HEK293 (cell line): Measurements from ENCODE around the gene TNIK.

Experiments used
- CTCF ChIA-PET: fragments of 350-600 bp; formaldehyde crosslinking; extraction: SDS; loops from one replicate; lab custom pipeline; 2021; ENCODE audit warnings: antibody characterized with exemption; lab: Yijun Ruan, JAX
- POLR2A ChIA-PET: fragments of 300-600 bp; formaldehyde crosslinking; extraction: SDS; loops from one replicate; lab custom pipeline; 2020; ENCODE audit warnings: antibody characterized with exemption, inconsistent platforms; lab: Yijun Ruan, JAX
- H3K27ac ChIP-seq: fragments of 200-500 bp; sonication (Bioruptor generic); 2 replicates; pipeline ENCODE4 v1.5.1; 2014; ENCODE audit warnings: low read depth, low read length, control low read depth, inconsistent platforms; ENCODE audit errors: extremely low read depth
- H3K36me3 ChIP-seq, 2 experiments: fragments of 200-500 bp in 1 of 2; sonication (Bioruptor generic) in 1 of 2; 1 replicate in 1 of 2; 2 replicates in 1 of 2; pipeline ENCODE4 v1.5.1; 2014 to 2017; ENCODE audit warnings: inconsistent platforms in 2 of 2, low read length in 2 of 2; ENCODE audit not compliant: control insufficient read depth in 2 of 2, insufficient read depth in 1 of 2
- H3K4me1 ChIP-seq: fragments of 200-500 bp; sonication (Bioruptor generic); 2 replicates; pipeline ENCODE4 v1.5.1; 2014; ENCODE audit warnings: mild to moderate bottlenecking, low read length, inconsistent platforms; ENCODE audit not compliant: control insufficient read depth, insufficient read depth
- H3K4me3 ChIP-seq: 2 replicates; pipeline ENCODE4 v1.5.1; 2011; ENCODE audit warnings: low read depth, mild to moderate bottlenecking, control low read depth, low read length, moderate library complexity
- H3K9me3 ChIP-seq: fragments of 200-500 bp; sonication (Bioruptor generic); 2 replicates; pipeline ENCODE4 v1.5.1; 2014; ENCODE audit warnings: low read depth, low read length, inconsistent platforms; ENCODE audit not compliant: control insufficient read depth, insufficient read depth
- FEZF1 ChIP-seq: fragments of 450-650 bp; formaldehyde crosslinking; IDR thresholded peaks from 2 replicates; pipeline ENCODE4 v1.5.1; 2016; ENCODE audit warnings: missing biosample characterization, missing genetic modification characterization
- KLF10 ChIP-seq: fragments of 450-650 bp; IDR thresholded peaks from 2 replicates; pipeline ENCODE4 v1.5.1; 2018; ENCODE audit warnings: missing biosample characterization, mild to moderate bottlenecking, missing genetic modification characterization
- REPIN1 ChIP-seq: fragments of 450-650 bp; formaldehyde crosslinking; IDR thresholded peaks from 2 replicates; pipeline ENCODE4 v1.5.1; 2017; ENCODE audit warnings: missing biosample characterization, missing genetic modification characterization, low read depth
- ZNF132 ChIP-seq: fragments of 450-650 bp; formaldehyde crosslinking; IDR thresholded peaks from 2 replicates; pipeline ENCODE4 v1.5.1; 2017; ENCODE audit warnings: missing biosample characterization, missing genetic modification characterization, borderline replicate concordance
- ZNF140 ChIP-seq: fragments of 450-650 bp; formaldehyde crosslinking; IDR thresholded peaks from 2 replicates; pipeline ENCODE4 v1.5.1; 2016; ENCODE audit warnings: missing biosample characterization, missing genetic modification characterization
- ZNF184 ChIP-seq: fragments of 450-650 bp; IDR thresholded peaks from 2 replicates; pipeline ENCODE4 v1.5.1; 2018; ENCODE audit warnings: missing biosample characterization, mild to moderate bottlenecking, missing genetic modification characterization
- ZNF221 ChIP-seq: fragments of 450-650 bp; formaldehyde crosslinking; IDR thresholded peaks from 2 replicates; pipeline ENCODE4 v1.5.1; 2017; ENCODE audit warnings: missing biosample characterization, missing genetic modification characterization, borderline replicate concordance
- ZNF266 ChIP-seq: fragments of 450-650 bp; formaldehyde crosslinking; IDR thresholded peaks from 2 replicates; pipeline ENCODE4 v1.5.1; 2016; ENCODE audit warnings: missing biosample characterization, missing genetic modification characterization, low read depth
- ZNF302 ChIP-seq: fragments of 450-650 bp; formaldehyde crosslinking; IDR thresholded peaks from 2 replicates; pipeline ENCODE4 v1.5.1; 2016; ENCODE audit warnings: missing biosample characterization, missing genetic modification characterization, low read depth
- ZNF366 ChIP-seq: fragments of 450-650 bp; formaldehyde crosslinking; conservative IDR thresholded peaks from 2 replicates; pipeline ENCODE4 v1.5.1; 2016; ENCODE audit warnings: missing biosample characterization, missing genetic modification characterization
- ZNF391 ChIP-seq: fragments of 450-650 bp; formaldehyde crosslinking; IDR thresholded peaks from 2 replicates; pipeline ENCODE4 v1.5.1; 2016; ENCODE audit warnings: low read depth, missing biosample characterization, missing genetic modification characterization, borderline replicate concordance
- ZNF404 ChIP-seq: fragments of 450-650 bp; formaldehyde crosslinking; IDR thresholded peaks from 2 replicates; pipeline ENCODE4 v1.5.1; 2017; ENCODE audit warnings: missing biosample characterization, missing genetic modification characterization
- ZNF510 ChIP-seq: fragments of 450-650 bp; formaldehyde crosslinking; IDR thresholded peaks from 2 replicates; pipeline ENCODE4 v1.5.1; 2018; ENCODE audit warnings: mild to moderate bottlenecking, missing genetic modification characterization, missing biosample characterization; ENCODE audit not compliant: insufficient replicate concordance
- ZNF544 ChIP-seq: fragments of 450-650 bp; formaldehyde crosslinking; IDR thresholded peaks from 2 replicates; pipeline ENCODE4 v1.5.0; 2017; ENCODE audit warnings: missing biosample characterization, missing genetic modification characterization
- ZNF571 ChIP-seq: fragments of 450-650 bp; formaldehyde crosslinking; IDR thresholded peaks from 2 replicates; pipeline ENCODE4 v1.5.0; 2017; ENCODE audit warnings: missing biosample characterization, missing genetic modification characterization
- ZNF624 ChIP-seq: fragments of 450-650 bp; formaldehyde crosslinking; IDR thresholded peaks from 2 replicates; pipeline ENCODE4 v1.5.1; 2017; ENCODE audit warnings: missing biosample characterization, missing genetic modification characterization
- ZNF660 ChIP-seq: fragments of 450-650 bp; IDR thresholded peaks from 2 replicates; pipeline ENCODE4 v1.5.1; 2018; ENCODE audit warnings: missing biosample characterization, mild to moderate bottlenecking, missing genetic modification characterization
- ZNF785 ChIP-seq: fragments of 450-650 bp; formaldehyde crosslinking; IDR thresholded peaks from 2 replicates; pipeline ENCODE4 v1.5.1; 2016; ENCODE audit warnings: missing biosample characterization, missing genetic modification characterization
- ZSCAN23 ChIP-seq: fragments of 450-650 bp; formaldehyde crosslinking; IDR thresholded peaks from 2 replicates; pipeline ENCODE4 v1.5.1; 2016; ENCODE audit warnings: missing biosample characterization, missing genetic modification characterization
- ZXDB ChIP-seq: fragments of 450-650 bp; formaldehyde crosslinking; IDR thresholded peaks from 2 replicates; pipeline ENCODE4 v1.5.1; 2016; ENCODE audit warnings: missing biosample characterization, missing genetic modification characterization
- TF ChIP-seq, protein P1 (sequence below): fragments of 450-650 bp; formaldehyde crosslinking; IDR thresholded peaks from 2 replicates; pipeline ENCODE4 v1.5.1; 2016; ENCODE audit warnings: missing biosample characterization, missing genetic modification characterization
- TF ChIP-seq, protein P2 (sequence below): fragments of 450-650 bp; formaldehyde crosslinking; conservative IDR thresholded peaks from 2 replicates; pipeline ENCODE4 v1.5.1; 2016; ENCODE audit warnings: low read depth, missing biosample characterization, missing genetic modification characterization
- TF ChIP-seq, protein P3 (sequence below): fragments of 450-650 bp; formaldehyde crosslinking; IDR thresholded peaks from 2 replicates; pipeline ENCODE4 v1.5.1; 2016; ENCODE audit warnings: missing biosample characterization, missing genetic modification characterization, borderline replicate concordance

Gene TNIK

DNA sequence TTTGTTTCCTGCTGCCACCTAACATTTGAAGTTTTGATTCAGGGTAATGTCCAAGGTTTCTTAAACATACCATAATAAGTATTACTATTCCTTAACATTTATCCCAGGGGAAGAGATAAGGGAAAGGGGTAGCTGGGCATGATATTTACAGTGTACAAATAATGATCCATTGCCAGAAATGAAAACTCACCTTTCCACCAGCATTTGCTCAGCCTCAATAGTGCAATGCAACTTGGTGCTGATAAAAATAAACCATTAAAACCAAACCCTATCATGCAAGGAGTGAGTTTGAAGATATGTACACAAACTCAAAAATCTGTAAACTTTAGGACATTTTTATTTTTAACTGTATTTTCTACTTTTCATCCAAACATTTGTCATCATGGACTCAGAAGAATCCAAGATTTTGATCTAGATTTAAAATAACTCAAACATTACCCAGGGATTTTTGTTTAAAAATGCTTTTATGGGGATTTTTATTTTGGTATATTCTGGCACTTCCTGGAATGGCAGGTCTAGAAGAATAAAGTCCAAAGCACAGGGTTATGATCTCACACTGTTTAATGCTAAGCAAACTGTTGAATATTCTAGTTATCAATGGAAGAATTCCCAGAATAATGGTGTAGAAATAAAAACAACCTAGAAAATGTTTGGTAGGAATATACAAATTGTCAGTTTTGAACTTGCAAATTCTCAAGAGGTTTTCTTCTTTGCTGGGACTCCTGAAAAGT lies 401.2 kb downstream of the TNIK start:
- CTCF ChIA-PET: no interaction called here
- TF ChIP-seq ZNF221 (tag by site-specific recombination) (no peak), ZNF510 (tag by site-specific recombination) (no peak), ZSCAN23 (tag by site-specific recombination) (no peak), ZNF140 (no peak), ZNF132 (tag by site-specific recombination) (no peak)
- TF ChIP-seq, all 188 proteins: peak for 0
- H3K4me1 ChIP-seq: no peaks in the 10 kb centered on the region
- H3K9me3 ChIP-seq: no peaks in the 10 kb centered on the region
- H3K4me3 ChIP-seq: no peak overlapping the region
- no peak overlapping the region for H3K27ac ChIP-seq
- peaks cover 0 to 6% of the 10 kb centered on the region in 2 experiments; a peak in 1 of 3 replicates for H3K36me3 ChIP-seq
- POLR2A ChIA-PET: no interaction called here

DNA sequence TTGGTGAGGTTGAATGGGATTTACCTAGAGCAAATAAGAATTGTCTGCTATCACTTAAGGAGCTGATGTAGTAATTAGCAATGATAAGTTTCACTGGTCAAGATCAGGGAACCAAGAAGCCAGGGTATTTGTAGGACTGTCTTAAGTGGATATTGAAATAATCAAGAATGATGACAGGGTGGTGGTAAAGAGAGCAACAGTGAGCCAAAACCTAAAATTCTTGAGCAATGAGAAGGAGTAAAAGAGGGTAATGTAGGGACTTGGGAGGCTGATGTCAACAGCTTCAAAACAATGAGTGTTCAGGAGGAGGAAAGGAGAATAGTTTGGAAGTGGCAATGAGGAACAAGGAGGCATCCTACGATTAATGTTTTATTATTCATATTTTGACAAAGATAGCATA lies 402.1 kb downstream of the TNIK start:
- H3K9me3 ChIP-seq: no peaks in the 10 kb centered on the region
- no peaks in the 10 kb centered on the region for H3K36me3 ChIP-seq
- no peak for TF ChIP-seq REPIN1
- no peak for TF ChIP-seq ZNF660 (tag by site-specific recombination)
- TF ChIP-seq, protein P1, sequence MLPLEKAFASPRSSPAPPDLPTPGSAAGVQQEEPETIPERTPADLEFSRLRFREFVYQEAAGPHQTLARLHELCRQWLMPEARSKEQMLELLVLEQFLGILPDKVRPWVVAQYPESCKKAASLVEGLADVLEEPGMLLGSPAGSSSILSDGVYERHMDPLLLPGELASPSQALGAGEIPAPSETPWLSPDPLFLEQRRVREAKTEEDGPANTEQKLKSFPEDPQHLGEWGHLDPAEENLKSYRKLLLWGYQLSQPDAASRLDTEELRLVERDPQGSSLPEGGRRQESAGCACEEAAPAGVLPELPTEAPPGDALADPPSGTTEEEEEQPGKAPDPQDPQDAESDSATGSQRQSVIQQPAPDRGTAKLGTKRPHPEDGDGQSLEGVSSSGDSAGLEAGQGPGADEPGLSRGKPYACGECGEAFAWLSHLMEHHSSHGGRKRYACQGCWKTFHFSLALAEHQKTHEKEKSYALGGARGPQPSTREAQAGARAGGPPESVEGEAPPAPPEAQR (tag by site-specific recombination): no peak
- no peak for TF ChIP-seq FEZF1 (tag by site-specific recombination)
- TF ChIP-seq, protein P2, sequence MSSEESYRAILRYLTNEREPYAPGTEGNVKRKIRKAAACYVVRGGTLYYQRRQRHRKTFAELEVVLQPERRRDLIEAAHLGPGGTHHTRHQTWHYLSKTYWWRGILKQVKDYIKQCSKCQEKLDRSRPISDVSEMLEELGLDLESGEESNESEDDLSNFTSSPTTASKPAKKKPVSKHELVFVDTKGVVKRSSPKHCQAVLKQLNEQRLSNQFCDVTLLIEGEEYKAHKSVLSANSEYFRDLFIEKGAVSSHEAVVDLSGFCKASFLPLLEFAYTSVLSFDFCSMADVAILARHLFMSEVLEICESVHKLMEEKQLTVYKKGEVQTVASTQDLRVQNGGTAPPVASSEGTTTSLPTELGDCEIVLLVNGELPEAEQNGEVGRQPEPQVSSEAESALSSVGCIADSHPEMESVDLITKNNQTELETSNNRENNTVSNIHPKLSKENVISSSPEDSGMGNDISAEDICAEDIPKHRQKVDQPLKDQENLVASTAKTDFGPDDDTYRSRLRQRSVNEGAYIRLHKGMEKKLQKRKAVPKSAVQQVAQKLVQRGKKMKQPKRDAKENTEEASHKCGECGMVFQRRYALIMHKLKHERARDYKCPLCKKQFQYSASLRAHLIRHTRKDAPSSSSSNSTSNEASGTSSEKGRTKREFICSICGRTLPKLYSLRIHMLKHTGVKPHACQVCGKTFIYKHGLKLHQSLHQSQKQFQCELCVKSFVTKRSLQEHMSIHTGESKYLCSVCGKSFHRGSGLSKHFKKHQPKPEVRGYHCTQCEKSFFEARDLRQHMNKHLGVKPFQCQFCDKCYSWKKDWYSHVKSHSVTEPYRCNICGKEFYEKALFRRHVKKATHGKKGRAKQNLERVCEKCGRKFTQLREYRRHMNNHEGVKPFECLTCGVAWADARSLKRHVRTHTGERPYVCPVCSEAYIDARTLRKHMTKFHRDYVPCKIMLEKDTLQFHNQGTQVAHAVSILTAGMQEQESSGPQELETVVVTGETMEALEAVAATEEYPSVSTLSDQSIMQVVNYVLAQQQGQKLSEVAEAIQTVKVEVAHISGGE (tag by site-specific recombination): no peak
- TF ChIP-seq ZNF624 (tag by site-specific recombination): no peak
- TF ChIP-seq ZNF266 (tag by site-specific recombination): no peak
- no peak for TF ChIP-seq ZNF404 (tag by site-specific recombination)
- TF ChIP-seq ZXDB (tag by site-specific recombination): no peak
- TF ChIP-seq, protein P3, sequence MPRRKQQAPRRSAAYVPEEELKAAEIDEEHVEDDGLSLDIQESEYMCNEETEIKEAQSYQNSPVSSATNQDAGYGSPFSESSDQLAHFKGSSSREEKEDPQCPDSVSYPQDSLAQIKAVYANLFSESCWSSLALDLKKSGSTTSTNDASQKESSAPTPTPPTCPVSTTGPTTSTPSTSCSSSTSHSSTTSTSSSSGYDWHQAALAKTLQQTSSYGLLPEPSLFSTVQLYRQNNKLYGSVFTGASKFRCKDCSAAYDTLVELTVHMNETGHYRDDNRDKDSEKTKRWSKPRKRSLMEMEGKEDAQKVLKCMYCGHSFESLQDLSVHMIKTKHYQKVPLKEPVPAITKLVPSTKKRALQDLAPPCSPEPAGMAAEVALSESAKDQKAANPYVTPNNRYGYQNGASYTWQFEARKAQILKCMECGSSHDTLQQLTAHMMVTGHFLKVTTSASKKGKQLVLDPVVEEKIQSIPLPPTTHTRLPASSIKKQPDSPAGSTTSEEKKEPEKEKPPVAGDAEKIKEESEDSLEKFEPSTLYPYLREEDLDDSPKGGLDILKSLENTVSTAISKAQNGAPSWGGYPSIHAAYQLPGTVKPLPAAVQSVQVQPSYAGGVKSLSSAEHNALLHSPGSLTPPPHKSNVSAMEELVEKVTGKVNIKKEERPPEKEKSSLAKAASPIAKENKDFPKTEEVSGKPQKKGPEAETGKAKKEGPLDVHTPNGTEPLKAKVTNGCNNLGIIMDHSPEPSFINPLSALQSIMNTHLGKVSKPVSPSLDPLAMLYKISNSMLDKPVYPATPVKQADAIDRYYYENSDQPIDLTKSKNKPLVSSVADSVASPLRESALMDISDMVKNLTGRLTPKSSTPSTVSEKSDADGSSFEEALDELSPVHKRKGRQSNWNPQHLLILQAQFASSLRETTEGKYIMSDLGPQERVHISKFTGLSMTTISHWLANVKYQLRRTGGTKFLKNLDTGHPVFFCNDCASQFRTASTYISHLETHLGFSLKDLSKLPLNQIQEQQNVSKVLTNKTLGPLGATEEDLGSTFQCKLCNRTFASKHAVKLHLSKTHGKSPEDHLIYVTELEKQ: no peak
- no peak for TF ChIP-seq ZNF571 (tag by site-specific recombination)
- TF ChIP-seq ZNF302 (tag by site-specific recombination): no peak
- TF ChIP-seq ZNF366 (tag by site-specific recombination): no peak
- TF ChIP-seq ZNF544 (tag by site-specific recombination): no peak
- TF ChIP-seq ZNF391 (tag by site-specific recombination): no peak
- no peak for TF ChIP-seq ZNF184 (tag by site-specific recombination)
- TF ChIP-seq KLF10 (tag by site-specific recombination): no peak
- TF ChIP-seq ZNF785 (tag by site-specific recombination): no peak
- no peaks in the 10 kb centered on the region for H3K4me1 ChIP-seq
- ChIA-PET CTCF (interaction anchor here (0.6 kb wide), 2 partner anchors 256 to 507 kb away, joined by 3 to 4 read pairs; no protein-coding TSS in a partner anchor), POLR2A (no interaction called here)
- H3K4me3 ChIP-seq: no peak overlapping the region
- no peak overlapping the region for H3K27ac ChIP-seq
